Stomach smooth muscle (tissue), 2 donors: ENCODE measurements around the gene PLXNA4.

Source experiments
- H3K27ac ChIP-seq: one replicate; pipeline ENCODE4 v1.7.0; 2013; ENCODE audit warnings: mild to moderate bottlenecking, low read length, inconsistent platforms
- H3K27me3 ChIP-seq, 2 donors: one replicate each; pipeline ENCODE4 v1.7.0; 2013; ENCODE audit warnings: low read length in 2 of 2; ENCODE audit not compliant: insufficient read depth in 2 of 2, control insufficient read depth in 1 of 2
- H3K36me3 ChIP-seq, 2 donors: one replicate each; pipeline ENCODE4 v1.7.0; 2013; ENCODE audit warnings: low read length in 2 of 2; ENCODE audit not compliant: control insufficient read depth in 2 of 2, insufficient read depth in 2 of 2
- H3K4me1 ChIP-seq: one replicate; pipeline ENCODE4 v1.7.0; 2013; ENCODE audit warnings: low read length; ENCODE audit not compliant: control insufficient read depth, insufficient read depth
- H3K4me3 ChIP-seq, 2 donors: one replicate each; pipeline ENCODE4 v1.7.0; 2013; ENCODE audit warnings: low read length in 2 of 2
- H3K9ac ChIP-seq, 2 donors: one replicate each; pipeline ENCODE4 v1.7.0; 2013; ENCODE audit warnings: low read length in 2 of 2, mild to moderate bottlenecking in 1 of 2
- H3K9me3 ChIP-seq, 2 donors: one replicate each; pipeline ENCODE4 v1.7.0; 2013; ENCODE audit warnings: low read length in 2 of 2; ENCODE audit not compliant: control insufficient read depth in 2 of 2
- donor health status: healthy.
- donor health status: Pancreatic carcinoma.

PLXNA4 gene

DNA sequence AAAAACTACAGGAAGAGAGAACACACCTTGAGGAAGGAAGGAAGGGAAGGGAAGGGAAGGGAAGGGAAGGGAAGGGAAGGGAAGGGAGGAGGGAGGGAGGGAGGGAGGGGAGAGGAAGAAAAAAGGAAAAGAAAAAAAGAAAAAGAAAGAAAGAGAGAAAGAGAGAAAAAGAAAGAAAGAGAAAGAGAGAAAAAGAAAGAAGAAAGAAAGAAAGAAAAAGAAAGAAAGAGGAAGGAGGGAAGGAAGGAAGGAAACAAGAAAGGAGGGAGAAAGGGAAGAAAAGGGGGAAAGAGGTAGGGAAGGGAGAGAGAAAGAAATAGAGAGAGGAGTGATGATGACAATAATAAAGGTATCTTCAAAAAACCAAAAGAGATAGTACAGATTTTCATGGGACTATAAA, 12.3 kb upstream of the PLXNA4 start:
- H3K9ac ChIP-seq = no peak overlapping the region
- peaks cover 0 to 7% of the 10 kb centered on the region in 2 donors for H3K9me3 ChIP-seq
- no peaks in the 10 kb centered on the region for H3K4me1 ChIP-seq

GRCh38 chr7:132584796-132585494, 8.7 kb upstream of the PLXNA4 start:
- H3K4me3 ChIP-seq = no peak overlapping the region
- H3K4me1 ChIP-seq = no peaks in the 10 kb centered on the region
- no peaks in the 10 kb centered on the region for H3K36me3 ChIP-seq
- no peak overlapping the region for H3K27ac ChIP-seq
- H3K9ac ChIP-seq = no peak overlapping the region
- H3K27me3 ChIP-seq = no peaks in the 10 kb centered on the region
- H3K9me3 ChIP-seq = no peaks in the 10 kb centered on the region

More for the DNA sequence above, 12.3 kb upstream of the PLXNA4 start:
- Histone ChIP-seq H3K4me3 (no peak overlapping the region), H3K27ac (no peak overlapping the region), H3K27me3 (peaks cover 3 to 8% of the 10 kb centered on the region in 2 donors), H3K36me3 (no peaks in the 10 kb centered on the region)

GRCh38 chr7:132581431-132581830, 5.2 kb upstream of the PLXNA4 start:
- Histone ChIP-seq H3K9me3 (no peaks in the 10 kb centered on the region), H3K9ac (no peak overlapping the region), H3K27ac (no peak overlapping the region), H3K4me1 (peaks cover 2% of the 10 kb centered on the region), H3K4me3 (no peak overlapping the region), H3K27me3 (peaks cover 0 to 2% of the 10 kb centered on the region in 2 donors), H3K36me3 (no peaks in the 10 kb centered on the region)

DNA sequence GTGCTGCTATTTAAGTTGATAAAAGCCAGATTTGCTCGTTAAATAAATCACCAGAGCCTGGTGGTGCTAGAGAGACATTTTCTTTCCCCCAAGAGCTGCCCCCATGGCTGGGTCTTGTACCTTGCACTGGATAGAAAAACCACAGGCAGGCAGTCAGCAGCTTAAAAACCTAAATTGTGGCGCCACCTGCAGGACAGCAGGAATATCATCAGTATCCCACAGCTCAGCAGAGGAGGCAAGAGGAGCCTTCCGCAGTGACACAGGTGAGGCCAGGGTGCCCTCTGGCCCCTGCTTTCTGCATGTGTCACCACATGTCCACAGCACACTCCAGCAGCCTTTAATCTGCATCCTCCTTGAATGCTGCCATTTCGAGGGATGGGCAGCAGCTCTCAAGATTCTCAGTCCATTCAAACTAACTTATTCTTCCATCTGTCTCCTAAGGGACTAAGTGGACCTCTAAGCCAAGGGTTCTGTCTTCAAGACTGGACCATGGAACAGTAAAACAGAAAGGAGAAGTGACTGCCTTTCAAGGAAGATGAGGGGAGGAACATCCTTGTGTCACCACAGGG, 4.5 kb upstream of the PLXNA4 start:
- no peak overlapping the region for H3K9ac ChIP-seq
- H3K9me3 ChIP-seq = no peaks in the 10 kb centered on the region
- H3K27ac ChIP-seq = no peak overlapping the region
- H3K36me3 ChIP-seq = no peaks in the 10 kb centered on the region
- H3K27me3 ChIP-seq = peaks cover 0 to 2% of the 10 kb centered on the region in 2 donors
- H3K4me1 ChIP-seq = peaks cover 8% of the 10 kb centered on the region
- no peak overlapping the region for H3K4me3 ChIP-seq

DNA sequence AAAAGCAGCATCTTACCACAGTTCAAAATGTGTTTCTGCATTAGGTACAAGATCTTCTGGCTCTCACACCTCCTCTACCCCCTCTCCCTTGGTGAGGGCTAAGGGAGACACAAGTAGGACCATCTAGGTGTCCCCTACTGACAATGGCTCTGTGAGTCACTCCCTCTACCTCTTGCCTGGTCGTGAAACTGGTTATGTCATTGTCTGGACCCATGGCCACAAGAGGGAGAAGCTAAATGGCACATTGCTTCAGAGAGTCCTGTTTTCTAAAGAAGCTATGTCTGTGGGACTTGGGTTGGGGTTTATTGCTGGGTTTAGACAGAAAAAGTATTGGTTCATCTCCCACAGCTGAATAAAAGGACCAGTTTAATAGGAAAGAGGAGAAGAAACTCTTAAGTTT, 4.0 kb upstream of the PLXNA4 start:
- H3K27ac ChIP-seq = no peak overlapping the region
- H3K4me3 ChIP-seq = no peak overlapping the region
- H3K9me3 ChIP-seq = no peaks in the 10 kb centered on the region
- H3K9ac ChIP-seq = no peak overlapping the region
- peaks cover 13% of the 10 kb centered on the region for H3K4me1 ChIP-seq
- no peaks in the 10 kb centered on the region for H3K36me3 ChIP-seq
- H3K27me3 ChIP-seq = peaks cover 0 to 4% of the 10 kb centered on the region in 2 donors

GRCh38 chr7:132579260-132579899, 3.1 kb upstream of the PLXNA4 start:
- no peak overlapping the region for H3K4me3 ChIP-seq
- no peaks in the 10 kb centered on the region for H3K36me3 ChIP-seq
- H3K27ac ChIP-seq = no peak overlapping the region
- peaks cover 0 to 7% of the 10 kb centered on the region in 2 donors for H3K27me3 ChIP-seq
- H3K4me1 ChIP-seq = peaks cover 22% of the 10 kb centered on the region
- H3K9ac ChIP-seq = no peak overlapping the region
- no peaks in the 10 kb centered on the region for H3K9me3 ChIP-seq

- no peak overlapping the region for H3K9ac ChIP-seq
- peaks cover 28% of the 10 kb centered on the region for H3K4me1 ChIP-seq
- H3K27ac ChIP-seq = no peak overlapping the region
- H3K27me3 ChIP-seq = peaks cover 5 to 11% of the 10 kb centered on the region in 2 donors
- no peaks in the 10 kb centered on the region for H3K9me3 ChIP-seq
- H3K4me3 ChIP-seq = no peak overlapping the region
- H3K36me3 ChIP-seq = no peaks in the 10 kb centered on the region
Observed at GRCh38 chr7:132578826-132579225, 2.6 kb upstream of the PLXNA4 start.

DNA sequence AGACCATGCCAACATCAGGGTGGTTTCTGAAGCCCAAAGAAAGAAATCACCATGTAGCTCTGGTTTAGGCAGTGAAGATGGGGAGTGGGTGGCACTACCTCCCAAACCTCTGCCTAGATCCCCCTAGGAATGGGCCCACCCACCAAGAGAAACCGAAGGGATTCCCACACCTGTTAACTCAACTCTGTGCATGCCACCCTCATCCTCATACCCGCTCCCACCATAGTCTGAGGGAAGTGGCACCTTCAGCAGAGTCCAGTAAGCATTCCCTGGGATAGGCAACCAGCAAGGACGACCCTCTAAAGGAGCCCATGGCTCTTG, 1.7 kb upstream of the PLXNA4 start:
- Histone ChIP-seq H3K4me1 (peaks cover 32% of the 10 kb centered on the region), H3K4me3 (no peak overlapping the region), H3K9me3 (no peaks in the 10 kb centered on the region), H3K27ac (no peak overlapping the region), H3K36me3 (no peaks in the 10 kb centered on the region), H3K9ac (no peak overlapping the region), H3K27me3 (peaks cover 13 to 19% of the 10 kb centered on the region in 2 donors)

DNA sequence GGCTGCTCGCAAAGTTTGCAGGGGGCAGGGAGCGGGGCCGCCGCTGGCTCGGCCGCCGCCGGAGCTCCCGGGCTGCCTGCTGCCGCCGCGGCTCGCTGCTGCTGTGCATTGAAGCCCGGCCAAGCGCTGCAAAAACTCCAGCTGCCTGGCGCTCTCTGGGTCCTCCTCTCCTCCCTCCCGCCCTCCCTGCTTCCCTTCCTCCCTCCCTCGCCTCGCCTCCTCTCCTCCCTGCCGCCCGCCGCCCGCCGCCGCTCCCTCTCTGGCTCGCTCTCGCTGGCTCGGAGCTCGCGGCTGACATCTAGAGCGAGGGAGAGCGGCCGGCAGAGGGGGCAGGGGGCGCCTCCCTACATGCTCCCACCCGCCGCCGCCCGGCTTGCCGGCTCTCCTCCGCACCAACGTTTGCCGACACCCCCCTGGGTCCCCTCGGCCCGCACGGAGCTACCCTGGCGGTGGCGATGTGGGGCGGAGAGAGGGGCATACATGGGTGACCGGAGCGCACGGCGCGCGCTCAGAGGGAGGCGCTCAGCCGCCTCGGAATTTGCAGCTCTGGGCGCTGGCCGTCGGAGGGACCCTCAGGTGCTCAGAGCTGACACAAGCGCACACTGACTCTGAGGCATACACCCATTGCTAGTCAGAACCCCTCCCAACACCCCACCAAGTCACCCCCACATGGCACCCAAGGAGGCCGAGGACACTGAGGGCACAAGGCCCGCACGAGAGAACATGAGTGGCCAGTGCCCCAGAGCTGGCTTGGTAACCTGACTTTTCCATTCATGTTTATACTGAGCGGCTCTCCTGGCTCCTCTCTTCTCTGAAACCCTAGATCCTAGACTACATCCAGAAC, 1.2 kb upstream of the PLXNA4 start:
- Histone ChIP-seq H3K27me3 (peaks cover 16 to 19% of the 10 kb centered on the region in 2 donors), H3K9ac (no peak overlapping the region), H3K4me1 (peaks cover 32% of the 10 kb centered on the region), H3K27ac (peak overlapping the region; percentile 18), H3K4me3 (peak overlapping the region in 1 of 2 donors; percentile 80), H3K36me3 (no peaks in the 10 kb centered on the region), H3K9me3 (no peaks in the 10 kb centered on the region)

GRCh38 chr7:132576721-132577085, 433 bp upstream of the PLXNA4 start:
- H3K27ac ChIP-seq = peak overlapping the region; percentile 24
- peak overlapping the region; percentile 52 to 80 for H3K4me3 ChIP-seq
- peak overlapping the region in 1 of 2 donors; percentile 71 for H3K9ac ChIP-seq
- no peaks in the 10 kb centered on the region for H3K36me3 ChIP-seq
- peaks cover 34% of the 10 kb centered on the region for H3K4me1 ChIP-seq
- no peaks in the 10 kb centered on the region for H3K9me3 ChIP-seq
- peaks cover 22 to 23% of the 10 kb centered on the region in 2 donors for H3K27me3 ChIP-seq
